ENCODE data around the gene LAMB4. TPM values are rescaled to one million over a fixed set of nuclear protein-coding genes. Genes with fewer than 3 reads are reported as not detected.

The LAMB4 gene
- total RNA-seq, 2 donors from 2014 or later: 0.85 TPM; not detected in 1

DNA sequence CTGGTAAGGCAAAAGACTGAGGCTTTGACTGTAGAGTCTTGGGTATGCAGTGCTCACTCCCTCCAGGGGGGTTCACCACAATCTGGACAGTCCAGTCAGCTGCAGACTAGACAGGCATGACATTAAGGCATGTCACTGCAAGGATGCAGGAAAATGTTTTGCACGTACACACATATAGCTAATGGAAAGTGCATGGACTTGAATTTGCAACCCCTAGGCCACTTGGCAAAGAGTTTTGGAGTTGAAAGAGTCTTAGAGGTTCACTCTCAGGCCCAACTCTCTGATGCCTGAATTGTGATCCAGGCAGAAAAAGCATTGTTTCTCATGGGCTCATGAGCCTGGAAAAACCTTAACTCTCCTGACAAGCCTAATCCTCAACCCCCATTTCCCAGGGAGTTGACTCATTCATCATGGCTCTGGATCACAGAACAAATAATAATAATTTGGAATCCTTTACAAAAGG lies 51.9 kb downstream of the LAMB4 start:
- WGBS: 95% methylated on average over 1 of the region's 1 CpG
- intact Hi-C loops (cut with DNase I): no loop called here
- Histone ChIP-seq H3K9me3 (no peaks in the 10 kb centered on the region), H3K4me1 (replicated peaks) (no peaks in the 10 kb centered on the region), H3K27ac (no peak overlapping the region), H3K27me3 (replicated peaks; ENCODE audit: insufficient read depth) (no peaks in the 10 kb centered on the region), H3K4me3 (no peak overlapping the region), H3K36me3 (no peaks in the 10 kb centered on the region)
- TF ChIP-seq POLR2A (IDR thresholded peaks at IDR 0.05): no peak
- TF ChIP-seq, protein P1, sequence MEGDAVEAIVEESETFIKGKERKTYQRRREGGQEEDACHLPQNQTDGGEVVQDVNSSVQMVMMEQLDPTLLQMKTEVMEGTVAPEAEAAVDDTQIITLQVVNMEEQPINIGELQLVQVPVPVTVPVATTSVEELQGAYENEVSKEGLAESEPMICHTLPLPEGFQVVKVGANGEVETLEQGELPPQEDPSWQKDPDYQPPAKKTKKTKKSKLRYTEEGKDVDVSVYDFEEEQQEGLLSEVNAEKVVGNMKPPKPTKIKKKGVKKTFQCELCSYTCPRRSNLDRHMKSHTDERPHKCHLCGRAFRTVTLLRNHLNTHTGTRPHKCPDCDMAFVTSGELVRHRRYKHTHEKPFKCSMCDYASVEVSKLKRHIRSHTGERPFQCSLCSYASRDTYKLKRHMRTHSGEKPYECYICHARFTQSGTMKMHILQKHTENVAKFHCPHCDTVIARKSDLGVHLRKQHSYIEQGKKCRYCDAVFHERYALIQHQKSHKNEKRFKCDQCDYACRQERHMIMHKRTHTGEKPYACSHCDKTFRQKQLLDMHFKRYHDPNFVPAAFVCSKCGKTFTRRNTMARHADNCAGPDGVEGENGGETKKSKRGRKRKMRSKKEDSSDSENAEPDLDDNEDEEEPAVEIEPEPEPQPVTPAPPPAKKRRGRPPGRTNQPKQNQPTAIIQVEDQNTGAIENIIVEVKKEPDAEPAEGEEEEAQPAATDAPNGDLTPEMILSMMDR (IDR thresholded peaks at IDR 0.05): no peak
- DNase-seq (ENCODE audit: low spot score): no peak

DNA sequence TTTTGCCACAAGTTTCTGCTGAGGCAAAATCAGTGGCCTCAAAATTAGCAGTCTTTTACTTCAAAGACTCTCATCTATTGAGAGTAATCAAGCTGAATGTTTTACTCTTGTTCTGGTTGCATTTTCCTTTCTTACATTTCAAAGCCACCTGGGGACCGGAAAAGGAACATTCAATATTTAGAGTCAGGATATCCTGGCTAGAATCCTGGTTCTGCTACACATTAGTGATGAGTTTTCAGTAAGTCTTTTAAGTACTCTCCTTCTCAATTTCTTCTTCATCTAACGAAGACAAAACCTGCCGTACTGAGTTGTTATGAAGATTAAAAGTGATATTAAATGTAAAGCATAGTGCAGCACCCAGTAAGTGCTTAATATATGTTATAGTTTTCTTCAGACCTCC lies 52.5 kb downstream of the LAMB4 start:
- no peaks in the 10 kb centered on the region for H3K4me1 ChIP-seq (replicated peaks)
- no peak overlapping the region for H3K4me3 ChIP-seq
- TF ChIP-seq POLR2A (IDR thresholded peaks at IDR 0.05) (no peak), POLR2AphosphoS5 (IDR thresholded peaks at IDR 0.05) (no peak)
- TF ChIP-seq, protein P1 (IDR thresholded peaks at IDR 0.05): no peak
- H3K9me3 ChIP-seq: no peaks in the 10 kb centered on the region
- DNase-seq (ENCODE audit: low spot score): no peak
- 78% methylated on average over 3 of the region's 3 CpGs for WGBS
- no peaks in the 10 kb centered on the region for H3K36me3 ChIP-seq
- intact Hi-C loops (cut with DNase I): no loop called here
- H3K27me3 ChIP-seq (replicated peaks; ENCODE audit: insufficient read depth): no peaks in the 10 kb centered on the region
- no peak overlapping the region for H3K27ac ChIP-seq

DNA sequence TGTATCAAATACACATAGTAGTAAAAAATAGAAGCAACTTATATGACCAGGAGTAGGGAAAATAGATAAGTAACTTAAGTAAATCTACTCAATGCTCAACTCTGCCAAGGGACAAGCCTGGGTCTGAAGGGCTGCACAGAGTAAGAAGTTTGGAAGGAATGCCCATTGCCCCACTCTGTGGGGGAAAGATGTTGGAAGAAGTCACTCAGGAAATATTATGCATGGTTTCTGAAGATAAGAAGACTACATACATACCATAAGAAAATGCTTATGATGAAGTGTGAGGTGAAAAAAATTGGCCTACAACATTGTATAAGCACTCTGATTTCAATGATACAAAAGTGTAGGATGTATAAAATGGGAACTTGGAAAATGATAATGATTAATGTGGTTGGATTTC lies 54.0 kb downstream of the LAMB4 start:
- Histone ChIP-seq H3K27me3 (replicated peaks; ENCODE audit: insufficient read depth) (no peaks in the 10 kb centered on the region), H3K36me3 (no peaks in the 10 kb centered on the region), H3K27ac (no peak overlapping the region), H3K4me3 (no peak overlapping the region), H3K9me3 (no peaks in the 10 kb centered on the region), H3K4me1 (replicated peaks) (no peaks in the 10 kb centered on the region)
- intact Hi-C loops (cut with DNase I): no loop called here
- TF ChIP-seq, protein P1 (IDR thresholded peaks at IDR 0.05): no peak
- TF ChIP-seq POLR2A (IDR thresholded peaks at IDR 0.05) (no peak), POLR2AphosphoS5 (IDR thresholded peaks at IDR 0.05) (no peak)
- no peak for DNase-seq (ENCODE audit: low spot score)

DNA sequence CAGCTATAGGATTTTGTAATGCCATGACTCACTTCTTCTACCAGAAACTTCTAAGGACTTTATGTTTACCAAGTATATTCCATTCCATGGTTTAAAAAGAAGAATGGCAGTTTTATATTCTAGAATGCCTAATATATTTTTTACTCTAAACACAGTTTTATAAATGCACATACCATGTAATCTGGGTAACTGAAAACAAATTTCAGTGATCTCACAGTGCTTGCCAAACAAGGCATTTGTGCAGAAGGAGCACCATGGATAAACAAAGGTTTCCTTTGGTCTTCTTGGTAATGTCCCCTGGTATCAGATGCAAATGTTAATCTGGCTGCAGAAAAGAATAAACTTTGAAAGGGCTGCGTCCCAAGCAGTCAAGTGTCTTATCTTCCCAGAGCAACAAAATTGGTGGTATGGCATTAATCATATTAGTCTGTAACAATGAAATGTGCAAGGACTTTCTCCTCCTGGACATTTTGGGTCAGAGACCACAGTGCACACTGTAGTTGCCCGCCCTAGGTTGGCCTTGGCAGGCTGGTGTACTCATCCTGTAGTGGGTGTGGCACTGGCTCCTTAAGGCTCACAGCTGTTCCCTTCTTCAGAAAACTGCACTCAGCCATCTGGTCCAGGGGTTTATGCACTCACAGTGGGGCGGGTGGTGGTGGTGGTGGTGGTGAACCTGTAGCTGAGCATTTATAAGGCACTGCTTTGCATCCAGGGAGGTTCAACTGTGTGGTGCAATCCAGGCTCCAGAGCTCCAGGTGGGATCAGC lies 56.7 kb downstream of the LAMB4 start:
- TF ChIP-seq, protein P1 (IDR thresholded peaks at IDR 0.05): no peak
- no peak for TF ChIP-seq POLR2AphosphoS5 (IDR thresholded peaks at IDR 0.05)
- TF ChIP-seq POLR2A (IDR thresholded peaks at IDR 0.05): no peak
- Histone ChIP-seq H3K36me3 (no peaks in the 10 kb centered on the region), H3K9me3 (no peaks in the 10 kb centered on the region), H3K4me3 (no peak overlapping the region), H3K4me1 (replicated peaks) (no peaks in the 10 kb centered on the region), H3K27me3 (replicated peaks; ENCODE audit: insufficient read depth) (no peaks in the 10 kb centered on the region), H3K27ac (no peak overlapping the region)
- intact Hi-C loops (cut with DNase I): no loop called here
- no peak for DNase-seq (ENCODE audit: low spot score)
- whole genome bisulfite sequencing: 83% methylated on average over 3 of the region's 3 CpGs

DNA sequence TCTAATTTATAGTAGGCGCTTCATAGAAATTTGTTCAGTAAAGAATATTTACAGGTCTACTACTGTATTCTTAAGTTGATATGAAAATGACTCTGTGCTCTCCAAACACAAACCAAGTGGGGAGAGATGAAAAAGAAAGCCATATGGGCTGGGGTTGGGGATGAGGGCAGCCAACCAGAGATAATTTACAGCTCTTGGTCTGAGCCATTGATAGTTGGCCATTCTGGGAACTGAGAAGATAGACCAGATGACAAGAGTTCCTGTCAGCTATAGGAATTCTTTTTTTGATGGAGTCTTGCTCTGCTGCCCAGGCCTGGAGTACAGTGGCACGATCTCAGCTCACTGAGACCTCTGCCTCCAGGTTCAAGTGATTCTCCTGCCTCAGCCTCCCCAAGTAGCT lies 57.4 kb downstream of the LAMB4 start:
- no peak for DNase-seq (ENCODE audit: low spot score)
- intact Hi-C loops (cut with DNase I): no loop called here

More for the DNA sequence above, 57.4 kb downstream of the LAMB4 start:
- no peak overlapping the region for H3K4me3 ChIP-seq
- no peak overlapping the region for H3K27ac ChIP-seq
- WGBS: 95% methylated on average over 2 of the region's 2 CpGs
- no peaks in the 10 kb centered on the region for H3K4me1 ChIP-seq (replicated peaks)
- H3K36me3 ChIP-seq: no peaks in the 10 kb centered on the region
- no peak for TF ChIP-seq POLR2AphosphoS5 (IDR thresholded peaks at IDR 0.05)
- TF ChIP-seq POLR2A (IDR thresholded peaks at IDR 0.05): no peak
- TF ChIP-seq, protein P1 (IDR thresholded peaks at IDR 0.05): no peak
- H3K27me3 ChIP-seq (replicated peaks; ENCODE audit: insufficient read depth): no peaks in the 10 kb centered on the region
- H3K9me3 ChIP-seq: no peaks in the 10 kb centered on the region

Measured in prostate gland (tissue), 2 donors.